GM19193 (cell line): ENCODE results near the gene MB21D2.

Experiments
- POLR2A ChIP-seq: IDR thresholded peaks from 4 replicates; pipeline ENCODE4 v1.6.1; 2011; ENCODE audit not compliant: insufficient read depth, insufficient read length; ENCODE audit errors: extremely low read depth

MB21D2 gene

GRCh38 chr3:192824313-192824712 is 93.3 kb downstream of the MB21D2 start:
- TF ChIP-seq POLR2A = no peak

GRCh38 chr3:192821161-192821560 is 96.5 kb downstream of the MB21D2 start:
- TF ChIP-seq POLR2A = no peak

GRCh38 chr3:192820161-192820560 is 97.5 kb downstream of the MB21D2 start:
- no peak for TF ChIP-seq POLR2A

GRCh38 chr3:192819001-192819569 is 98.6 kb downstream of the MB21D2 start:
- TF ChIP-seq POLR2A = no peak

GRCh38 chr3:192818126-192818525 is 99.5 kb downstream of the MB21D2 start:
- TF ChIP-seq POLR2A = no peak

GRCh38 chr3:192817506-192817905 is 100.2 kb downstream of the MB21D2 start:
- TF ChIP-seq POLR2A = no peak

- TF ChIP-seq POLR2A = no peak
Observed at GRCh38 chr3:192817053-192817452, 100.6 kb downstream of the MB21D2 start.

GRCh38 chr3:192816351-192816750 is 101.3 kb downstream of the MB21D2 start:
- no peak for TF ChIP-seq POLR2A

- TF ChIP-seq POLR2A = no peak
Observed at GRCh38 chr3:192812743-192813383, 104.8 kb downstream of the MB21D2 start.

GRCh38 chr3:192805711-192806110 is 111.9 kb downstream of the MB21D2 start:
- no peak for TF ChIP-seq POLR2A

- no peak for TF ChIP-seq POLR2A
Observed at GRCh38 chr3:192804502-192804901, 113.2 kb downstream of the MB21D2 start.

GRCh38 chr3:192802957-192803899 is 114.4 kb downstream of the MB21D2 start:
- no peak for TF ChIP-seq POLR2A

- no peak for TF ChIP-seq POLR2A
Observed at GRCh38 chr3:192801985-192802384, 115.7 kb downstream of the MB21D2 start.

- TF ChIP-seq POLR2A = no peak
Observed at GRCh38 chr3:192799721-192800120, 117.9 kb downstream of the MB21D2 start.

- TF ChIP-seq POLR2A = no peak
Observed at GRCh38 chr3:192795021-192795420, 122.6 kb downstream of the MB21D2 start.
